Natural killer cell (primary cell): ENCODE measurements around the gene DMRT1. TPM values are rescaled to one million over a fixed set of nuclear protein-coding genes. Genes with fewer than 3 reads are reported as not detected.

Source experiments
- ATAC-seq, 3 donors: fragments of 150-1000 bp in 2 of 3; fragments of 200-7000 bp in 1 of 3; cut with Tn5 transposase; 1 replicate in 1 of 3; 2 replicates in 2 of 3; pipeline ENCODE4 v1.10.0; 2021; ENCODE audit warnings: mild to moderate bottlenecking in 2 of 3, moderate library complexity in 2 of 3
- DNase-seq, 2 donors: peaks; one replicate each; pipeline versions ENCODE4 v3.0.0 to v3.0.0-alpha.2; 2013 to 2021; ENCODE audit warnings: mixed read lengths in 1 of 2
- H3K27ac ChIP-seq: one replicate; pipeline ENCODE4 v1.5.1; 2013; ENCODE audit warnings: mild to moderate bottlenecking, low read length
- H3K27me3 ChIP-seq: one replicate; pipeline ENCODE4 v1.6.1; 2013; ENCODE audit warnings: low read length; ENCODE audit not compliant: control insufficient read depth, insufficient read depth
- H3K36me3 ChIP-seq: one replicate; pipeline ENCODE4 v1.6.1; 2013; ENCODE audit warnings: low read length; ENCODE audit not compliant: control insufficient read depth, insufficient read depth
- H3K4me1 ChIP-seq: one replicate; pipeline ENCODE4 v1.6.1; 2013; ENCODE audit warnings: low read length; ENCODE audit not compliant: control insufficient read depth, insufficient read depth
- H3K4me3 ChIP-seq: one replicate; pipeline ENCODE4 v1.5.1; 2013; ENCODE audit warnings: low read length
- H3K9me3 ChIP-seq: one replicate; pipeline ENCODE4 v1.6.1; 2013; ENCODE audit warnings: low read length; ENCODE audit not compliant: control insufficient read depth, insufficient read depth
- H3K27ac Mint-ChIP-seq, 2 donors: one replicate each; pipeline ENCODE4 v1.8.0; 2022; ENCODE audit warnings: mild to moderate bottlenecking in 2 of 2, mixed read lengths in 2 of 2, moderate library complexity in 1 of 2
- H3K27me3 Mint-ChIP-seq, 2 donors: one replicate each; pipeline ENCODE4 v1.8.0; 2022; ENCODE audit warnings: low read depth in 2 of 2, mixed read lengths in 2 of 2
- H3K36me3 Mint-ChIP-seq: one replicate; pipeline ENCODE4 v1.8.0; 2022; ENCODE audit warnings: mixed read lengths
- H3K4me1 Mint-ChIP-seq, 2 donors: one replicate each; pipeline ENCODE4 v1.8.0; 2022; ENCODE audit warnings: mixed read lengths in 2 of 2
- H3K4me3 Mint-ChIP-seq: one replicate; pipeline ENCODE4 v1.8.0; 2022; ENCODE audit warnings: mild to moderate bottlenecking, moderate library complexity, mixed read lengths
- H3K9me3 Mint-ChIP-seq, 2 donors: one replicate each; pipeline ENCODE4 v1.8.0; 2022; ENCODE audit warnings: mixed read lengths in 2 of 2
- CTCF ChIP-seq: fragments of 200-600 bp; IDR thresholded peaks from one replicate; pipeline ENCODE4 v1.8.0; 2022; ENCODE audit warnings: antibody characterized with exemption
- WGBS: methylation state at CpG from one replicate; pipeline ENCODE4 v1.1.7; 2013; ENCODE audit warnings: missing lambda C conversion rate; ENCODE audit not compliant: insufficient coverage; 5-methylcytosine and 5-hydroxymethylcytosine counted together
- intact Hi-C: fragments of 100-400 bp; cut with micrococcal nuclease; formaldehyde crosslinking; loops from one replicate; pipeline ENCODE4 v1.14.2; 2022
- total RNA-seq, 4 donors: library from RNA; stranded (reverse); fragments of 120-200 nt in 1 of 4; gene quantifications; one replicate each; pipeline versions ENCODE4 v1.2.3 to v1.2.4, GENCODE V29; 2013 to 2022

The DMRT1 gene
- total RNA-seq, 3 donors from 2014 or later (not counting 1 experiment from before 2014, with no cell fraction given) = not detected

GRCh38 chr9:1008216-1008615 is 166.7 kb downstream of the DMRT1 start:
- Histone ChIP-seq H3K9me3 (no peaks in the 10 kb centered on the region), H3K27ac (no peak overlapping the region), H3K36me3 (no peaks in the 10 kb centered on the region), H3K4me3 (no peak overlapping the region), H3K4me1 (peaks cover 3% of the 10 kb centered on the region), H3K27me3 (no peaks in the 10 kb centered on the region)
- no peak overlapping the region for H3K4me3 Mint-ChIP-seq
- WGBS = 91% methylated on average over 2 of the region's 3 CpGs
- H3K36me3 Mint-ChIP-seq = no peaks in the 10 kb centered on the region
- H3K27me3 Mint-ChIP-seq = peaks cover 11 to 28% of the 10 kb centered on the region in 2 donors
- DNase-seq (no peak), ATAC-seq (no peak)
- intact Hi-C loops = loop anchor here (2.0 to 5.0 kb wide), 2 partner anchors 116 to 395 kb away; no protein-coding TSS in a partner anchor
- no peaks in the 10 kb centered on the region for H3K9me3 Mint-ChIP-seq
- H3K4me1 Mint-ChIP-seq = peaks cover 10 to 11% of the 10 kb centered on the region in 2 donors
- H3K27ac Mint-ChIP-seq = no peak overlapping the region
- no peak for TF ChIP-seq CTCF

GRCh38 chr9:1009101-1009707 is 167.7 kb downstream of the DMRT1 start:
- Histone ChIP-seq H3K4me3 (no peak overlapping the region), H3K27me3 (no peaks in the 10 kb centered on the region), H3K36me3 (no peaks in the 10 kb centered on the region), H3K9me3 (no peaks in the 10 kb centered on the region), H3K27ac (no peak overlapping the region), H3K4me1 (peaks cover 3% of the 10 kb centered on the region)
- intact Hi-C loops = loop anchor here (2.0 to 5.0 kb wide), 2 partner anchors 117 to 396 kb away; no protein-coding TSS in a partner anchor
- Mint-ChIP-seq H3K27me3 (peaks cover 11 to 32% of the 10 kb centered on the region in 2 donors), H3K9me3 (no peaks in the 10 kb centered on the region), H3K27ac (no peak overlapping the region), H3K4me3 (no peak overlapping the region), H3K36me3 (no peaks in the 10 kb centered on the region), H3K4me1 (peaks cover 10 to 11% of the 10 kb centered on the region in 2 donors)
- TF ChIP-seq CTCF = peak; percentile 89
- peak; percentile 92 to 98 (median 92) for ATAC-seq
- peak; percentile 60 to 78 for DNase-seq
- WGBS = 10% methylated on average over 14 of the region's 14 CpGs

- Mint-ChIP-seq H3K36me3 (no peaks in the 10 kb centered on the region), H3K27me3 (peaks cover 11 to 39% of the 10 kb centered on the region in 2 donors), H3K27ac (no peak overlapping the region), H3K9me3 (no peaks in the 10 kb centered on the region), H3K4me1 (peaks cover 6 to 7% of the 10 kb centered on the region in 2 donors), H3K4me3 (no peak overlapping the region)
- H3K9me3 ChIP-seq = no peaks in the 10 kb centered on the region
- H3K4me3 ChIP-seq = no peak overlapping the region
- TF ChIP-seq CTCF = no peak
- 76% methylated on average over 5 of the region's 5 CpGs for WGBS
- ATAC-seq (no peak), DNase-seq (no peak)
- H3K4me1 ChIP-seq = no peaks in the 10 kb centered on the region
- intact Hi-C loops = no loop called here
- H3K27me3 ChIP-seq = no peaks in the 10 kb centered on the region
- H3K36me3 ChIP-seq = no peaks in the 10 kb centered on the region
- no peak overlapping the region for H3K27ac ChIP-seq
Observed at GRCh38 chr9:1013021-1013420, 171.5 kb downstream of the DMRT1 start.

GRCh38 chr9:1014225-1014624 is 172.7 kb downstream of the DMRT1 start:
- H3K4me1 ChIP-seq = no peaks in the 10 kb centered on the region
- Mint-ChIP-seq H3K4me1 (peaks cover 8% of the 10 kb centered on the region in 2 donors), H3K36me3 (no peaks in the 10 kb centered on the region), H3K9me3 (no peaks in the 10 kb centered on the region), H3K4me3 (no peak overlapping the region), H3K27me3 (peaks cover 10 to 39% of the 10 kb centered on the region in 2 donors), H3K27ac (no peak overlapping the region)
- H3K36me3 ChIP-seq = no peaks in the 10 kb centered on the region
- no peaks in the 10 kb centered on the region for H3K9me3 ChIP-seq
- DNase-seq (no peak), ATAC-seq (no peak)
- no peaks in the 10 kb centered on the region for H3K27me3 ChIP-seq
- H3K27ac ChIP-seq = no peak overlapping the region
- no peak overlapping the region for H3K4me3 ChIP-seq
- WGBS = 87% methylated on average over 3 of the region's 4 CpGs
- no peak for TF ChIP-seq CTCF
- intact Hi-C loops = no loop called here
